ENCODE results near the gene LRRC17. TPM values are rescaled to one million over a fixed set of nuclear protein-coding genes. Genes with fewer than 3 reads are reported as not detected.
A peak's percentile ranks its signal among the peaks of the same experiment; 100 is the strongest.

Gene LRRC17
- total and polyA plus RNA-seq, 9 of the 15 experiments (the other 6 are each of a cell fraction or from before 2014, with no cell fraction given): 0.03 to 0.18 (median 0.12) TPM; not detected in 5

DNA sequence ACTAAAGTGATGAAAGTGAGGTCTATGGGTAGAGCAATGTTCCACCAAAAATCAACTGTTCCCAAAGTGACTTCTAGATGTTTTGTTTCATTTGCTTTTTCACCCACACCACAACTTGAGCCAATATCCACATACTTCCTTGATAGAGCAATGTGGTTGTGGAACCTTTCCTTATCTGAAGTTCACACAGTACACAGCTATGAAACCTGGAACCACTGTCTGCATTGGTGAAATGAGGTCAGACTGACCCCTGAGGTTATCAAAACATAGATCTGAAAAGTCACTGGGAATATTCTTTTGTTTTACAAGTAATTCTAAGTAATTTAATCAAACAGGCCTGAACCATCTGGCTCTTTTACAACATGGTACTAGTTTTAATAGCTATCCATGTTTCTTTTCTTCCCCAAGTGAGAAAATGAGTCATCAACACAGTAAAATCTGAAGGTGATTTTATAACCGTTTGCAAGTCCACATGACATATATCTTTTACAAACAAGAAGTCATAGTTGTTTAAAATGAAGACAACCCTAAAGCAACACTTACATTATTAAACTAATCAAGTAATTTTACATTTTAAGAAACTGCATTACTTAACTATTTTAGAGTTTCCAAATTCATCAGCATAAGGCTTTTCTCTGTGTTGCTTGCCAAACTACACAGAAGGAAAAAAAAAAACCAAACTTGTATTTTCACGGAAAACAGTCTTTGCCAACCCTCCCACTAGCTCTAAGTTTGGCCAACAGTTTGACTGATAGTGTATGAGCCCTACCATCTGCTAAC lies 80.3 kb downstream of the LRRC17 start (continued):
- TF ChIP-seq HDAC3 (IDR thresholded peaks at IDR 0.05; ENCODE audit: borderline replicate concordance, partially characterized antibody) (peak; percentile 93), CCNT2 (IDR thresholded peaks at IDR 0.05; ENCODE audit: borderline replicate concordance, extremely low read depth, insufficient read length, low read depth, low read length) (peak; percentile 93), GTF2F1 (IDR thresholded peaks at IDR 0.05; ENCODE audit: low read depth, low read length) (no peak), MTA3 (IDR thresholded peaks at IDR 0.05; ENCODE audit: borderline replicate concordance) (no peak; the same call in none of the 2 replicates), TBP (optimal IDR thresholded peaks at IDR 0.05; ENCODE audit: low read depth, low read length) (peak; percentile 11), RFX1 (IDR thresholded peaks at IDR 0.05) (no peak), CHD4 (IDR thresholded peaks at IDR 0.05; ENCODE audit: insufficient read depth, insufficient replicate concordance, low read depth, low read length, poor library complexity, severe bottlenecking) (no peak), NCOA2 (IDR thresholded peaks at IDR 0.05; ENCODE audit: partially characterized antibody in 2 of 2) (peak in 1 of 2 experiments; percentile 51), KLF16 (IDR thresholded peaks at IDR 0.05) (peak; percentile 84), GABPB1 (CRISPR knock-in tag; IDR thresholded peaks at IDR 0.05) (0 out of 2 replicates have a peak, but pooled peaks have one; percentile 9), TBL1XR1 (IDR thresholded peaks at IDR 0.05; ENCODE audit: low read length in 2 of 2) (peak; percentile 86 to 98; a peak in 3 of 4 replicates), ZNF347 (CRISPR knock-in tag; IDR thresholded peaks at IDR 0.05; ENCODE audit: low read depth) (no peak), HEY1 (CRISPR knock-in tag; IDR thresholded peaks at IDR 0.05; ENCODE audit: borderline replicate concordance) (no peak), TAF7 (tag; IDR thresholded peaks at IDR 0.05) (no peak), TAF1 (IDR thresholded peaks at IDR 0.05; ENCODE audit: control insufficient read depth, extremely low read depth, insufficient read depth, low read length, severe bottlenecking) (no peak), RAD21 (CRISPR knock-in tag; conservative IDR thresholded peaks at IDR 0.05 in 1 of 2, IDR thresholded peaks at IDR 0.05 in 1 of 2) (peak in 1 of 2 experiments; percentile 13; a peak in 1 of 4 replicates), LARP7 (IDR thresholded peaks at IDR 0.05) (no peak), FOXA3 (CRISPR knock-in tag; conservative IDR thresholded peaks at IDR 0.05 in 1 of 2, IDR thresholded peaks at IDR 0.05 in 1 of 2) (peak; percentile 64 to 83; a peak in 3 of 4 replicates)
- TF ChIP-seq, protein P1, sequence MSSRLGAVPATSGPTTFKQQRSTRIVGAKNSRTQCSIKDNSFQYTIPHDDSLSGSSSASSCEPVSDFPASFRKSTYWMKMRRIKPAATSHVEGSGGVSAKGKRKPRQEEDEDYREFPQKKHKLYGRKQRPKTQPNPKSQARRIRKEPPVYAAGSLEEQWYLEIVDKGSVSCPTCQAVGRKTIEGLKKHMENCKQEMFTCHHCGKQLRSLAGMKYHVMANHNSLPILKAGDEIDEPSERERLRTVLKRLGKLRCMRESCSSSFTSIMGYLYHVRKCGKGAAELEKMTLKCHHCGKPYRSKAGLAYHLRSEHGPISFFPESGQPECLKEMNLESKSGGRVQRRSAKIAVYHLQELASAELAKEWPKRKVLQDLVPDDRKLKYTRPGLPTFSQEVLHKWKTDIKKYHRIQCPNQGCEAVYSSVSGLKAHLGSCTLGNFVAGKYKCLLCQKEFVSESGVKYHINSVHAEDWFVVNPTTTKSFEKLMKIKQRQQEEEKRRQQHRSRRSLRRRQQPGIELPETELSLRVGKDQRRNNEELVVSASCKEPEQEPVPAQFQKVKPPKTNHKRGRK (tag; IDR thresholded peaks at IDR 0.05): no peak
- TF ChIP-seq, protein P2, sequence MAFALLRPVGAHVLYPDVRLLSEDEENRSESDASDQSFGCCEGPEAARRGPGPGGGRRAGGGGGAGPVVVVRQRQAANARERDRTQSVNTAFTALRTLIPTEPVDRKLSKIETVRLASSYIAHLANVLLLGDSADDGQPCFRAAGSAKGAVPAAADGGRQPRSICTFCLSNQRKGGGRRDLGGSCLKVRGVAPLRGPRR (CRISPR knock-in tag; IDR thresholded peaks at IDR 0.05): no peak
- TF ChIP-seq, protein P3, sequence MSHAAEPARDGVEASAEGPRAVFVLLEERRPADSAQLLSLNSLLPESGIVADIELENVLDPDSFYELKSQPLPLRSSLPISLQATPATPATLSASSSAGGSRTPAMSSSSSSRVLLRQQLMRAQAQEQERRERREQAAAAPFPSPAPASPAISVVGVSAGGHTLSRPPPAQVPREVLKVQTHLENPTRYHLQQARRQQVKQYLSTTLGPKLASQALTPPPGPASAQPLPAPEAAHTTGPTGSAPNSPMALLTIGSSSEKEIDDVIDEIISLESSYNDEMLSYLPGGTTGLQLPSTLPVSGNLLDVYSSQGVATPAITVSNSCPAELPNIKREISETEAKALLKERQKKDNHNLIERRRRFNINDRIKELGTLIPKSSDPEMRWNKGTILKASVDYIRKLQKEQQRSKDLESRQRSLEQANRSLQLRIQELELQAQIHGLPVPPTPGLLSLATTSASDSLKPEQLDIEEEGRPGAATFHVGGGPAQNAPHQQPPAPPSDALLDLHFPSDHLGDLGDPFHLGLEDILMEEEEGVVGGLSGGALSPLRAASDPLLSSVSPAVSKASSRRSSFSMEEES (CRISPR knock-in tag; IDR thresholded peaks at IDR 0.05): no peak
